ENCODE results near the gene IFITM2. TPM values are rescaled to one million over a fixed set of nuclear protein-coding genes. Genes with fewer than 3 reads are reported as not detected.

The IFITM2 gene
- total RNA-seq, 4 donors from 2014 or later, result 27.8 to 926 (median 269) TPM

GRCh38 chr11:291281-292210, 16.1 kb upstream of the IFITM2 start:
- Histone ChIP-seq H3K36me3 (no peaks in the 10 kb centered on the region), H3K4me1 (peaks cover 0 to 6% of the 10 kb centered on the region in 2 donors), H3K27ac (no peak overlapping the region), H3K4me3 (no peak overlapping the region), H3K9me3 (no peaks in the 10 kb centered on the region), H3K27me3 (no peaks in the 10 kb centered on the region)
- TF ChIP-seq POLR2A (IDR thresholded peaks at IDR 0.05), result no peak
- TF ChIP-seq CTCF (IDR thresholded peaks at IDR 0.05), result no peak
- intact Hi-C loops (cut with DNase I; ENCODE audit: low total_unique reads), result loop anchor here (5.0 kb wide), 1 partner anchor 76 kb away; the partner anchor contains the start of gene B4GALNT4
- no peak for DNase-seq

- intact Hi-C loops (cut with DNase I; ENCODE audit: low total_unique reads), result loop anchor here (5.0 kb wide), 1 partner anchor 75 kb away; the partner anchor contains the start of gene B4GALNT4
- no peaks in the 10 kb centered on the region for H3K27me3 ChIP-seq
- no peak for DNase-seq
- TF ChIP-seq CTCF (IDR thresholded peaks at IDR 0.05) (no peak), POLR2A (IDR thresholded peaks at IDR 0.05) (no peak)
- no peaks in the 10 kb centered on the region for H3K36me3 ChIP-seq
- H3K4me1 ChIP-seq, result peaks cover 0 to 6% of the 10 kb centered on the region in 2 donors
- H3K4me3 ChIP-seq, result no peak overlapping the region
- no peaks in the 10 kb centered on the region for H3K9me3 ChIP-seq
- H3K27ac ChIP-seq, result no peak overlapping the region
Measured at GRCh38 chr11:292211-293121, 15.2 kb upstream of the IFITM2 start.

DNA sequence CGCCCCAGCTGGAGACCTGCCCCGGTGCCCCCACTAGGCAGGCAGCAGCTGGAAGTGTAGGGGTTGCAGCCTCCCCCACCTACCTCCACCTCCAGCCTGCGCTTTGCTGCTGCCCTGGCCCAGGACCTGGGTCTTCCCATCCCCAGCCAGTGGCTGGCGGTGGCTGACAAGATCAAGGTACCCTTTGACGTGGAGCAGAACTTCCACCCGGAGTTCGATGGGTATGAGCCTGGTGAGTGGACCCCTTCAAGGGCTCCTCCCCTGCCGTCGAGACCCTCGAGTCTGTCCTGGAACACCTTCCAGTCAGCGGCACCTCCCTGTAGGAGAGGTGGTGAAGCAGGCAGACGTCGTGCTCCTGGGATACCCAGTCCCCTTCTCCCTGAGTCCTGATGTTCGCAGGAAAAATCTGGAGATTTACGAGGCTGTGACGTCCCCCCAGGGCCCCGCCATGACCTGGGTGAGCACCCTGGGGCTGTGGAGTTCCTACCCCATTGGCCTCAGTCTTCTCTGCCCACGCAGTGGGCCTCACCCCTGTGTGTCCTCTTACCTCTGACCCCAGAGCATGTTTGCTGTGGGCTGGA, 14.3 kb upstream of the IFITM2 start:
- Histone ChIP-seq H3K36me3 (no peaks in the 10 kb centered on the region), H3K4me1 (no peaks in the 10 kb centered on the region), H3K27ac (no peak overlapping the region), H3K27me3 (no peaks in the 10 kb centered on the region), H3K9me3 (no peaks in the 10 kb centered on the region), H3K4me3 (no peak overlapping the region)
- intact Hi-C loops (cut with DNase I; ENCODE audit: low total_unique reads), result loop anchor here (5.0 kb wide), 1 partner anchor 74 kb away; the partner anchor contains the start of gene B4GALNT4
- DNase-seq, result no peak
- TF ChIP-seq POLR2A (IDR thresholded peaks at IDR 0.05) (no peak), CTCF (IDR thresholded peaks at IDR 0.05) (no peak)

DNA sequence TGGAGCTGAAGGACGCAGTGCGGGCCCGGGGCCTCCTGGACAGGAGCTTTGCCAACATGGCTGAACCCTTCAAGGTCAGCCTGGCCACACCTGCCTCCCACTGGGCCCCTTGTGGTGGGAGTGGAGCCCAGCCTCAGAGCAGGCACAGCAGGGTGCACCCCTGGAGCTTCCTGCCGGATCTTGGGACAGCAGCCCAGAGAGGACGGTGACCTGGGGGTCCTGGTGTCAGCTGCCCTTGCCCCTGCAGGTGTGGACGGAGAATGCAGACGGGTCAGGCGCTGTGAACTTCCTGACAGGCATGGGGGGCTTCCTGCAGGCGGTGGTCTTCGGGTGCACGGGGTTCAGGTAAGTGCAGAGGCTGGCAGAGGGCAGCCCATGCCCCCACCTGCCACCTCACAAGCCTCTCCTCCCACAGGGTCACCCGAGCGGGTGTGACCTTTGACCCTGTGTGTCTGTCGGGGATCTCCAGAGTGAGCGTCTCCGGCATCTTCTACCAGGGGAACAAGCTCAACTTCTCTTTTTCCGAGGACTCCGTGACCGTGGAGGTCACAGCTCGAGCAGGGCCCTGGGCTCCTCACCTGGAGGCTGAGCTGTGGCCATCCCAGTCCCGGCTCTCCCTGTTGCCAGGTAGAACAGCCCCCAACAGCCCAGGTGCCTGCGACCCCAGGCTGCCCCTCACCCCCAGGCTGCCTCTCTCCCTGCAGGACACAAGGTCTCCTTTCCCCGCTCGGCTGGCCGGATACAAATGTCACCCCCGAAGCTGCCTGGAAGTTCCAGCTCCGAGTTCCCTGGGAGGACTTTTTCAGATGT, 13.6 kb upstream of the IFITM2 start:
- Histone ChIP-seq H3K4me3 (no peak overlapping the region), H3K36me3 (no peaks in the 10 kb centered on the region), H3K9me3 (no peaks in the 10 kb centered on the region), H3K27me3 (no peaks in the 10 kb centered on the region), H3K27ac (no peak overlapping the region), H3K4me1 (no peaks in the 10 kb centered on the region)
- TF ChIP-seq POLR2A (IDR thresholded peaks at IDR 0.05) (no peak), CTCF (IDR thresholded peaks at IDR 0.05) (no peak)
- no peak for DNase-seq
- intact Hi-C loops (cut with DNase I; ENCODE audit: low total_unique reads), result loop anchor here (5.0 kb wide), 1 partner anchor 73 kb away; the partner anchor contains the start of gene B4GALNT4

Data from uterus (tissue), 4 donors.